ENCODE results near the gene IL17B.

The IL17B gene

GRCh38 chr5:149352169-149352568, 26.9 kb downstream of the IL17B start:
- TF ChIP-seq CTCF (IDR thresholded peaks at IDR 0.05; ENCODE audit: insufficient read depth, low read length, missing control alignments), result no peak
- POLR2A ChIA-PET, result no interaction called here
- CTCF ChIA-PET, result interaction anchor here (0.6 to 18.7 kb wide), 4 partner anchors 17 to 639 kb away, joined by 3 to 308 read pairs (median 4); no protein-coding TSS in a partner anchor
- DNase-seq (ENCODE audit: low read depth, low spot score), result no peak
- no peak overlapping the region for H3K4me3 ChIP-seq (ENCODE audit: low read depth, low read length)

- TF ChIP-seq CTCF (IDR thresholded peaks at IDR 0.05; ENCODE audit: insufficient read depth, low read length, missing control alignments), result no peak
- no peak for DNase-seq (ENCODE audit: low read depth, low spot score)
- ChIA-PET POLR2A (interaction anchor here (0.6 kb wide), 1 partner anchor 142 kb away, joined by 3 read pairs; no protein-coding TSS in a partner anchor), CTCF (interaction anchor here (1.1 to 18.7 kb wide), 3 partner anchors 9 to 32 kb away, joined by 3 to 308 read pairs (median 6); partner anchors contain the start of gene PCYOX1L)
- no peak overlapping the region for H3K4me3 ChIP-seq (ENCODE audit: low read depth, low read length)
Observed at GRCh38 chr5:149349382-149349781, 29.7 kb downstream of the IL17B start.

- TF ChIP-seq CTCF (IDR thresholded peaks at IDR 0.05; ENCODE audit: insufficient read depth, low read length, missing control alignments), result no peak
- no peak overlapping the region for H3K4me3 ChIP-seq (ENCODE audit: low read depth, low read length)
- POLR2A ChIA-PET, result no interaction called here
- CTCF ChIA-PET, result interaction anchor here (4.7 to 18.7 kb wide), 2 partner anchors 21 to 31 kb away, joined by 30 to 308 read pairs; no protein-coding TSS in a partner anchor
- DNase-seq (ENCODE audit: low read depth, low spot score), result no peak
Observed at GRCh38 chr5:149348518-149348917, 30.6 kb downstream of the IL17B start.

GRCh38 chr5:149345892-149346222, 33.2 kb downstream of the IL17B start:
- peak overlapping the region; percentile 97 for H3K4me3 ChIP-seq (ENCODE audit: low read depth, low read length)
- no peak for TF ChIP-seq CTCF (IDR thresholded peaks at IDR 0.05; ENCODE audit: insufficient read depth, low read length, missing control alignments)
- POLR2A ChIA-PET, result interaction anchor here (0.7 to 2.4 kb wide), 5 partner anchors 10 to 61 kb away, joined by 3 to 19 read pairs (median 7); partner anchors contain the start of gene PCYOX1L
- CTCF ChIA-PET, result interaction anchor here (1.1 to 18.7 kb wide), 12 partner anchors 10 to 204 kb away, joined by 3 to 308 read pairs (median 4); partner anchors contain the start of genes ABLIM3 and PCYOX1L
- no peak for DNase-seq (ENCODE audit: low read depth, low spot score)

GRCh38 chr5:149345147-149345891, 33.8 kb downstream of the IL17B start, which contains the start of gene GRPEL2:
GRPEL2 (plus strand) TSS chr5:149345499; CDS start chr5:149345540, 41 bp downstream.
- ChIA-PET CTCF (interaction anchor here (0.7 to 18.7 kb wide), 16 partner anchors 10 to 220 kb away, joined by 3 to 308 read pairs (median 4); partner anchors contain the start of genes ABLIM3 and PCYOX1L), POLR2A (interaction anchor here (0.7 to 2.4 kb wide), 8 partner anchors 10 to 61 kb away, joined by 3 to 19 read pairs (median 5); partner anchors contain the start of gene PCYOX1L)
- H3K4me3 ChIP-seq (ENCODE audit: low read depth, low read length), result peak within 1 kb of the TSS; percentile 97
- TF ChIP-seq CTCF (IDR thresholded peaks at IDR 0.05; ENCODE audit: insufficient read depth, low read length, missing control alignments), result no peak
- peak; percentile 82 for DNase-seq (ENCODE audit: low read depth, low spot score)

GRCh38 chr5:149344151-149344550, 34.9 kb downstream of the IL17B start:
- no peak overlapping the region; the same call in 1 of the 2 replicates for H3K4me3 ChIP-seq (ENCODE audit: low read depth, low read length)
- ChIA-PET POLR2A (interaction anchor here (2.4 kb wide), 1 partner anchor 14 kb away, joined by 19 read pairs; the partner anchor contains the start of gene PCYOX1L), CTCF (interaction anchor here (1.0 to 18.7 kb wide), 8 partner anchors 11 to 222 kb away, joined by 3 to 308 read pairs (median 6); no protein-coding TSS in a partner anchor)
- no peak for TF ChIP-seq CTCF (IDR thresholded peaks at IDR 0.05; ENCODE audit: insufficient read depth, low read length, missing control alignments)
- no peak for DNase-seq (ENCODE audit: low read depth, low spot score)
